ENCODE measurements around the gene PPFIA2. TPM values are rescaled to one million over a fixed set of nuclear protein-coding genes. Genes with fewer than 3 reads are reported as not detected.
"Not testable (repeated sequence)": the region's sequence is repeated elsewhere in the genome, so short reads cannot be mapped to it uniquely, and the experiment has no call there.

Gene PPFIA2
- total RNA-seq, 1 donor from 2014 or later, result 5.7 TPM

DNA sequence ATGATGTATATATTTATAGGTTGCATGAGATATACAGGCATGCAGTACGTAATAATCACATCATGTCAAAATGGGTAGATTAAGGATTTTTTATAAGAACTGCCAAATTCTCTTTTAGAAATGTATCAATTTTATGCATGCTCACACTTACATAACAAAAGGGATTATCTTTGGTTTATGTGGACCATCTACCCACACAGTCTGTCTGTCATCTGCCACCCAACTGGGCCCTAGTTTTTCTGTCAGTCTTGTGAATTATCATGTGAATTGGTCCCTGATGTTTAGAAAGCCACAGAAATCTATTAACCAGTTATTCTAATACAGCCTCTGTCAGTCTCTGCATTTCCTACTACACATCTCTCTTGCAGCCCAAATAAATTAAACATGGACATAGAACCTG is 547.8 kb downstream of the PPFIA2 start:
- DNase-seq (ENCODE audit: extremely low spot score, unreplicated experiment), result no peak
- TF ChIP-seq, protein P1, sequence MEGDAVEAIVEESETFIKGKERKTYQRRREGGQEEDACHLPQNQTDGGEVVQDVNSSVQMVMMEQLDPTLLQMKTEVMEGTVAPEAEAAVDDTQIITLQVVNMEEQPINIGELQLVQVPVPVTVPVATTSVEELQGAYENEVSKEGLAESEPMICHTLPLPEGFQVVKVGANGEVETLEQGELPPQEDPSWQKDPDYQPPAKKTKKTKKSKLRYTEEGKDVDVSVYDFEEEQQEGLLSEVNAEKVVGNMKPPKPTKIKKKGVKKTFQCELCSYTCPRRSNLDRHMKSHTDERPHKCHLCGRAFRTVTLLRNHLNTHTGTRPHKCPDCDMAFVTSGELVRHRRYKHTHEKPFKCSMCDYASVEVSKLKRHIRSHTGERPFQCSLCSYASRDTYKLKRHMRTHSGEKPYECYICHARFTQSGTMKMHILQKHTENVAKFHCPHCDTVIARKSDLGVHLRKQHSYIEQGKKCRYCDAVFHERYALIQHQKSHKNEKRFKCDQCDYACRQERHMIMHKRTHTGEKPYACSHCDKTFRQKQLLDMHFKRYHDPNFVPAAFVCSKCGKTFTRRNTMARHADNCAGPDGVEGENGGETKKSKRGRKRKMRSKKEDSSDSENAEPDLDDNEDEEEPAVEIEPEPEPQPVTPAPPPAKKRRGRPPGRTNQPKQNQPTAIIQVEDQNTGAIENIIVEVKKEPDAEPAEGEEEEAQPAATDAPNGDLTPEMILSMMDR (conservative IDR thresholded peaks at IDR 0.05), result no peak
- Mint-ChIP-seq H3K27ac (no peak overlapping the region), H3K27me3 (no peaks in the 10 kb centered on the region), H3K4me3 (no peak overlapping the region), H3K36me3 (no peaks in the 10 kb centered on the region), H3K4me1 (ENCODE audit: unreplicated experiment) (peaks cover 31% of the 10 kb centered on the region), H3K9me3 (no peaks in the 10 kb centered on the region)

DNA sequence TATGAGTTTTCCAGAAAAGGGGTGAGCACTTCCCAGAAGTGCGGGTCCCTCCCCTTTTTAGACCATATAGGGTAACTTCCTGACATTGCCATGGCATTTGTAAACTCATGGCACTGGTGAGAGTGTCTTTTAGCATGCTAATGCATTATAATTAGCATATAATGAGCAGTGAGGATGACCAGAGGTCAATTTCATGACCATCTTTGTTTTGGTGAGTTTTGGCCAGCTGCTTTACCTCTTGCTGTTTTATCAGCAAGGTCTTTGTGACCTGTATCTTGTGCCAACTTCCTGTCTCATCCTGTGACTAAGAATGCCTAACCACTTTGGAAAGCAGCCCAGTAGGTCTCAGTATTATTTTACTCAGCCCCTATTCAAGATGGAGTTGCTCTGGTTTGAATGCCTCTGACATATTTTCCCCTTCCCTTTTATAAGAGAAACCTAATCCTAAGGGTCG is 549.4 kb downstream of the PPFIA2 start:
- not testable (repeated sequence) for H3K4me3 Mint-ChIP-seq; H3K27me3 Mint-ChIP-seq; DNase-seq (ENCODE audit: extremely low spot score, unreplicated experiment); H3K36me3 Mint-ChIP-seq; H3K9me3 Mint-ChIP-seq; H3K27ac Mint-ChIP-seq
- peaks cover 39% of the 10 kb centered on the region for H3K4me1 Mint-ChIP-seq (ENCODE audit: unreplicated experiment)

DNA sequence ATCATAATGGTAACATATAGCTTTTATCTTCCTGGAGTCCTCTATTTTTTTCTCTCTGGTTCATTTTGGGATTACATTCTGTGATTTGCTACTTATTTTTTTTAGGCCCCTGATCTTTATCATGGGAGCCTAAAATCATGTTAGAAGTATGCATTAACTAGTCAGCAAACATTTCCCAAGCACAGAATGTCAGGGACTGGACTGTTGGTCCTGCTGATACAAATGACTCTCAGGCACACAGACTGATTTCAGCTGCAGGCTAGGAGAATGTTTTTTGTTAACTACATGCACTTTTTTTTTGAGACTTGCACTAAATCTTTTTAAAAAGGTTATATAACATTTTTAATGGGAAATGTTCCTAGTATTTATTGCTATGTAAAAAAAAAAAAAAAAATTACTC is 550.1 kb downstream of the PPFIA2 start:
- no peak overlapping the region for H3K4me3 Mint-ChIP-seq
- TF ChIP-seq, protein P1 (conservative IDR thresholded peaks at IDR 0.05), result no peak
- H3K9me3 Mint-ChIP-seq, result no peaks in the 10 kb centered on the region
- H3K4me1 Mint-ChIP-seq (ENCODE audit: unreplicated experiment), result peaks cover 39% of the 10 kb centered on the region
- H3K27me3 Mint-ChIP-seq, result no peaks in the 10 kb centered on the region
- H3K36me3 Mint-ChIP-seq, result no peaks in the 10 kb centered on the region
- DNase-seq (ENCODE audit: extremely low spot score, unreplicated experiment), result no peak
- H3K27ac Mint-ChIP-seq, result no peak overlapping the region

GRCh38 chr12:81208187-81208911 is 550.8 kb downstream of the PPFIA2 start:
- DNase-seq (ENCODE audit: extremely low spot score, unreplicated experiment), result no peak
- Mint-ChIP-seq H3K9me3 (no peaks in the 10 kb centered on the region), H3K27ac (peak overlapping the region; percentile 2), H3K36me3 (no peaks in the 10 kb centered on the region), H3K27me3 (no peaks in the 10 kb centered on the region), H3K4me3 (no peak overlapping the region), H3K4me1 (ENCODE audit: unreplicated experiment) (peaks cover 39% of the 10 kb centered on the region)
- TF ChIP-seq, protein P1 (conservative IDR thresholded peaks at IDR 0.05), result no peak

Measured in type B pancreatic cell (in vitro differentiated cells).